ENCODE measurements around the gene EP400.

Gene EP400

GRCh38 chr12:132020292-132020691 lies 70.5 kb downstream of the EP400 start:
- DNase-seq (ENCODE audit: low read depth) = no peak

GRCh38 chr12:132021031-132021871 lies 71.5 kb downstream of the EP400 start:
- no peak for DNase-seq (ENCODE audit: low read depth)

- DNase-seq (ENCODE audit: low read depth) = no peak
Observed at GRCh38 chr12:132021965-132022364, 72.2 kb downstream of the EP400 start.

- DNase-seq (ENCODE audit: low read depth) = no peak
Observed at GRCh38 chr12:132023658-132024057, 73.9 kb downstream of the EP400 start.

- no peak for DNase-seq (ENCODE audit: low read depth)
Observed at GRCh38 chr12:132024758-132025157, 75.0 kb downstream of the EP400 start.

- no peak for DNase-seq (ENCODE audit: low read depth)
Observed at GRCh38 chr12:132025526-132025925, 75.8 kb downstream of the EP400 start.

- DNase-seq (ENCODE audit: low read depth) = no peak
Observed at GRCh38 chr12:132026061-132026795, 76.5 kb downstream of the EP400 start.

- DNase-seq (ENCODE audit: low read depth) = no peak
Observed at GRCh38 chr12:132026796-132027500, 77.2 kb downstream of the EP400 start.

- no peak for DNase-seq (ENCODE audit: low read depth)
Observed at GRCh38 chr12:132027636-132028035, 77.9 kb downstream of the EP400 start.

- no peak for DNase-seq (ENCODE audit: low read depth)
Observed at GRCh38 chr12:132028111-132028510, 78.4 kb downstream of the EP400 start.

GRCh38 chr12:132029503-132030300 lies 80.0 kb downstream of the EP400 start:
- no peak for DNase-seq (ENCODE audit: low read depth)

- no peak for DNase-seq (ENCODE audit: low read depth)
Observed at GRCh38 chr12:132030367-132031038, 80.8 kb downstream of the EP400 start.

- no peak for DNase-seq (ENCODE audit: low read depth)
Observed at GRCh38 chr12:132033627-132034026, 83.9 kb downstream of the EP400 start.

GRCh38 chr12:132036063-132036683 lies 86.4 kb downstream of the EP400 start:
- no peak for DNase-seq (ENCODE audit: low read depth)

- DNase-seq (ENCODE audit: low read depth) = no peak
Observed at GRCh38 chr12:132040906-132041606, 91.3 kb downstream of the EP400 start.

- no peak for DNase-seq (ENCODE audit: low read depth)
Observed at GRCh38 chr12:132043216-132043615, 93.5 kb downstream of the EP400 start.

- no peak for DNase-seq (ENCODE audit: low read depth)
Observed at GRCh38 chr12:132043770-132044467, 94.2 kb downstream of the EP400 start.

GRCh38 chr12:132044661-132045412 lies 95.1 kb downstream of the EP400 start:
- no peak for DNase-seq (ENCODE audit: low read depth)

- no peak for DNase-seq (ENCODE audit: low read depth)
Observed at GRCh38 chr12:132045751-132046150, 96.0 kb downstream of the EP400 start.
